K562 (cell line): ENCODE results near the gene TMEM120B. TPM values are rescaled to one million over a fixed set of nuclear protein-coding genes. Genes with fewer than 3 reads are reported as not detected.

Source experiments
- ATAC-seq: fragments of 200-7000 bp; cut with Tn5 transposase; 3 replicates; pipeline ENCODE4 v1.9.1; 2020; ENCODE audit warnings: moderate library complexity
- BruUV-seq: library from RNA; stranded (reverse); fragments of 400-500 nt; replicated peaks from 2 replicates; lab custom pipeline; 2021; lab: Mats Ljungman, UMichigan
- CTCF ChIA-PET: fragments of 300-600 bp; formaldehyde crosslinking; extraction: SDS; loops from one replicate; lab custom pipeline; 2021; ENCODE audit warnings: low intra/inter-chr PET ratio; lab: Yijun Ruan, JAX
- POLR2A ChIA-PET: fragments of 300-600, 350-650 bp; sonication (Branson Sonifier 250); formaldehyde crosslinking; extraction: SDS; loops from one replicate; lab custom pipeline; 2021; ENCODE audit warnings: antibody characterized with exemption, inconsistent platforms; lab: Yijun Ruan, JAX
- DNase-seq, 4 experiments: peaks; one replicate each; pipeline versions ENCODE4 v3.0.0 to v3.0.0-alpha.2; 2011 to 2018; ENCODE audit warnings: low spot score in 3 of 4, mixed read lengths in 3 of 4; ENCODE audit errors: extremely low read depth in 1 of 4
- FAIRE-seq: peaks from 2 replicates; lab custom pipeline; 2011; peaks lifted over from hg19 to GRCh38; lab: Jason Lieb, UNC
- H2AFZ ChIP-seq: 2 replicates; pipeline ENCODE4 v1.6.0; 2011; ENCODE audit warnings: low read depth, low read length, control low read depth, inconsistent platforms
- H3K27ac ChIP-seq: fragments of 200-600 bp; 3 replicates; pipeline ENCODE4 v1.8.0; 2011; ENCODE audit warnings: low read depth, mild to moderate bottlenecking, control low read depth, inconsistent platforms, low read length, moderate library complexity, mixed read lengths; ENCODE audit errors: extremely low read depth
- H3K27me3 ChIP-seq, 2 experiments: fragments of 300-600 bp in 1 of 2; 2 replicates in 1 of 2; 3 replicates in 1 of 2; pipeline versions ENCODE4 v1.6.0 to v1.8.0; 2011; ENCODE audit warnings: inconsistent platforms in 2 of 2, low read length in 2 of 2, mild to moderate bottlenecking in 1 of 2, mixed read lengths in 1 of 2, moderate library complexity in 1 of 2; ENCODE audit not compliant: control insufficient read depth in 2 of 2, insufficient read depth in 2 of 2
- H3K36me3 ChIP-seq: fragments of 300-600 bp; 3 replicates; pipeline ENCODE4 v1.8.0; 2011; ENCODE audit warnings: mild to moderate bottlenecking, low read length, inconsistent platforms; ENCODE audit not compliant: control insufficient read depth, insufficient read depth
- H3K4me1 ChIP-seq, 2 experiments: fragments of 200-600 bp in 1 of 2; replicated peaks in 1 of 2; 2 replicates in 1 of 2; 3 replicates in 1 of 2; pipeline versions ENCODE4 v1.5.1 to v1.8.0; 2011; ENCODE audit warnings: inconsistent platforms in 2 of 2, low read length in 2 of 2, mild to moderate bottlenecking in 1 of 2, mixed read lengths in 1 of 2, moderate library complexity in 1 of 2; ENCODE audit not compliant: control insufficient read depth in 2 of 2, insufficient read depth in 2 of 2
- H3K4me2 ChIP-seq: 2 replicates; pipeline ENCODE4 v1.6.1; 2011; ENCODE audit warnings: low read length, control low read depth, inconsistent platforms, mixed read lengths; ENCODE audit not compliant: insufficient read depth
- H3K4me3 ChIP-seq: fragments of 200-600 bp; sonication (generic), shearing (Covaris generic); 2 replicates; pipeline ENCODE4 v1.5.1; 2016; ENCODE audit warnings: control low read depth, inconsistent platforms
- H3K79me2 ChIP-seq: fragments of 200-600 bp; 3 replicates; pipeline ENCODE4 v1.8.0; 2011; ENCODE audit warnings: low read length, inconsistent platforms; ENCODE audit not compliant: control insufficient read depth, insufficient read depth
- H3K9ac ChIP-seq, 2 experiments: 2 replicates each; pipeline versions ENCODE4 v1.6.0 to v1.6.1; 2011; ENCODE audit warnings: low read depth in 2 of 2, low read length in 2 of 2, control low read depth in 1 of 2, inconsistent platforms in 1 of 2, mild to moderate bottlenecking in 1 of 2, mixed read lengths in 1 of 2; ENCODE audit not compliant: insufficient read depth in 1 of 2
- H3K9me1 ChIP-seq: one replicate; pipeline ENCODE4 v1.6.0; 2011; ENCODE audit warnings: inconsistent platforms, mild to moderate bottlenecking, low read length, moderate library complexity; ENCODE audit not compliant: control insufficient read depth, insufficient read depth
- H3K9me3 ChIP-seq: replicated peaks from 2 replicates; pipeline ENCODE4 v1.5.1; 2011; ENCODE audit warnings: low read depth, low read length, inconsistent platforms; ENCODE audit not compliant: control insufficient read depth, insufficient read depth
- H4K20me1 ChIP-seq: replicated peaks from 2 replicates; pipeline ENCODE4 v1.6.1; 2011; ENCODE audit warnings: low read length, inconsistent platforms, mixed read lengths; ENCODE audit not compliant: control insufficient read depth, insufficient read depth
- CBX8 ChIP-seq: fragments of 200-600 bp; sonication (generic); IDR thresholded peaks from 2 replicates; pipeline ENCODE4 v1.6.1; 2012; ENCODE audit warnings: borderline replicate concordance, mixed run types, low read depth, mild to moderate bottlenecking, moderate library complexity, mixed read lengths, low read length, control low read depth, inconsistent platforms; ENCODE audit not compliant: poor library complexity, severe bottlenecking; ENCODE audit errors: extremely low read depth
- CHD7 ChIP-seq: fragments of 200-600 bp; sonication (generic); IDR thresholded peaks from one replicate; pipeline ENCODE4 v1.6.1; 2012; ENCODE audit warnings: mild to moderate bottlenecking, low read depth, low read length, inconsistent platforms
- E2F6 ChIP-seq, 2 experiments: IDR thresholded peaks; 2 replicates each; pipeline ENCODE4 v1.6.1; 2011; ENCODE audit warnings: borderline replicate concordance in 1 of 2, control low read depth in 1 of 2, low read depth in 1 of 2, low read length in 1 of 2, mild to moderate bottlenecking in 1 of 2, mixed read lengths in 1 of 2, moderate library complexity in 1 of 2; ENCODE audit not compliant: insufficient read depth in 1 of 2, insufficient read length in 1 of 2, poor library complexity in 1 of 2, severe bottlenecking in 1 of 2; ENCODE audit errors: extremely low read depth in 1 of 2
- RFX1 ChIP-seq: fragments of 450-650 bp; IDR thresholded peaks from 2 replicates; pipeline ENCODE4 v1.6.1; 2016; ENCODE audit warnings: mild to moderate bottlenecking, moderate library complexity
- ZNF121 ChIP-seq: sonication (generic); formaldehyde crosslinking; conservative IDR thresholded peaks from 2 replicates; pipeline ENCODE4 v1.8.0; 2022; ENCODE audit warnings: missing genetic modification reagents
- ZNF431 ChIP-seq: sonication (generic); formaldehyde crosslinking; IDR thresholded peaks from 2 replicates; pipeline ENCODE4 v1.8.0; 2022; ENCODE audit warnings: mild to moderate bottlenecking, missing genetic modification reagents
- WGBS: fragments of 100-300 bp; shearing (Covaris generic); methylation state at CpG from one replicate; pipeline ENCODE4 v1.1.6; 2016; ENCODE audit warnings: low coverage, mixed read lengths; ENCODE audit not compliant: insufficient coverage; ENCODE audit errors: missing lambda C conversion rate; 5-methylcytosine and 5-hydroxymethylcytosine counted together
- in situ Hi-C: fragments of 300-500 bp; cut with MboI; formaldehyde crosslinking; loops from 4 replicates; pipeline ENCODE4 v1.15.0; 2018; ENCODE audit warnings: inconsistent platforms, mixed read lengths
- intact Hi-C: fragments of 100-400 bp; cut with micrococcal nuclease; formaldehyde crosslinking; loops from 2 replicates; pipeline ENCODE4 v1.14.2; 2022
- polyA plus RNA-seq, 8 experiments: library from polyadenylated mRNA; depleted of rRNA in 4 of 8; stranded (reverse) in 5 of 8; unstranded in 3 of 8; fragments of >200 nt; fragmentation: Nextera tagmentation in 2 of 8; fragmentation: Illumina TruSeq in 1 of 8; extraction: Ambion mirVana in 2 of 8; extraction: Trizol in 1 of 8; gene quantifications; 2 replicates each; pipeline versions ENCODE4 v1.2.1 to v1.2.3, GENCODE V29; 2011 to 2014; ENCODE audit warnings: inconsistent platforms in 1 of 8, missing spikeins in 1 of 8
- total RNA-seq, 7 experiments: library from RNA; depleted of rRNA in 6 of 7; stranded (reverse); fragments of >200 nt in 6 of 7; fragmentation: Illumina TruSeq in 2 of 7; extraction: Trizol in 2 of 7; gene quantifications; 2 replicates each; pipeline versions ENCODE4 v1.2.1 to v1.2.3, GENCODE V29; 2011 to 2021; ENCODE audit warnings: low replicate concordance in 1 of 7
- TF ChIP-seq, protein P1 (sequence below): fragments of 450-650 bp; formaldehyde crosslinking; IDR thresholded peaks from 2 replicates; pipeline ENCODE4 v1.4.0; 2022; ENCODE audit warnings: missing genetic modification characterization

Gene TMEM120B
- total and polyA plus RNA-seq, 9 of the 15 experiments (the other 6 are each of a cell fraction or from before 2014, with no cell fraction given), result 1.7 to 18.6 (median 7.4) TPM

GRCh38 chr12:121709478-121709961, 3.0 kb upstream of the TMEM120B start:
- H2AFZ ChIP-seq, result no peak overlapping the region
- H3K79me2 ChIP-seq, result peaks cover 17% of the 10 kb centered on the region
- FAIRE-seq, result no peak
- POLR2A ChIA-PET, result interaction anchor here (0.9 kb wide), 1 partner anchor 39 kb away, joined by 5 read pairs; no protein-coding TSS in a partner anchor
- in situ Hi-C loops (no loop called here), intact Hi-C loops (no loop called here)
- no peak overlapping the region for H3K4me2 ChIP-seq
- 0 out of 2 replicates have a peak, but pooled peaks cover 3% of the 10 kb centered on the region for H4K20me1 ChIP-seq
- peaks cover 3% of the 10 kb centered on the region for H3K9me1 ChIP-seq
- no peak overlapping the region for H3K27ac ChIP-seq
- no peak overlapping the region for H3K4me3 ChIP-seq
- WGBS, result 54% methylated on average over 5 of the region's 5 CpGs
- CTCF ChIA-PET, result no interaction called here
- H3K9me3 ChIP-seq, result no peaks in the 10 kb centered on the region
- H3K27me3 ChIP-seq, result no peaks in the 10 kb centered on the region
- no peak overlapping the region for H3K9ac ChIP-seq
- DNase-seq, result no peak
- no TSS peak for BruUV-seq
- H3K36me3 ChIP-seq, result no peaks in the 10 kb centered on the region
- peaks cover 13 to 31% of the 10 kb centered on the region in 2 experiments; a peak in 3 of 5 replicates for H3K4me1 ChIP-seq
- no peak for ATAC-seq
- TF ChIP-seq ZNF431 (CRISPR knock-in tag) (no peak), CBX8 (no peak), E2F6 (IDR thresholded peaks at IDR 0.05; ENCODE audit: borderline replicate concordance in 1 of 2, extremely low read depth in 1 of 2, insufficient read depth in 1 of 2, insufficient read length in 1 of 2, low read depth in 1 of 2, low read length in 1 of 2, poor library complexity in 1 of 2, severe bottlenecking in 1 of 2) (peak in 1 of 2 experiments; percentile 33), RFX1 (peak; percentile 48; the same call in 1 of the 2 replicates), CHD7 (no peak), ZNF121 (CRISPR knock-in tag) (peak; percentile 91)
- TF ChIP-seq, protein P1, sequence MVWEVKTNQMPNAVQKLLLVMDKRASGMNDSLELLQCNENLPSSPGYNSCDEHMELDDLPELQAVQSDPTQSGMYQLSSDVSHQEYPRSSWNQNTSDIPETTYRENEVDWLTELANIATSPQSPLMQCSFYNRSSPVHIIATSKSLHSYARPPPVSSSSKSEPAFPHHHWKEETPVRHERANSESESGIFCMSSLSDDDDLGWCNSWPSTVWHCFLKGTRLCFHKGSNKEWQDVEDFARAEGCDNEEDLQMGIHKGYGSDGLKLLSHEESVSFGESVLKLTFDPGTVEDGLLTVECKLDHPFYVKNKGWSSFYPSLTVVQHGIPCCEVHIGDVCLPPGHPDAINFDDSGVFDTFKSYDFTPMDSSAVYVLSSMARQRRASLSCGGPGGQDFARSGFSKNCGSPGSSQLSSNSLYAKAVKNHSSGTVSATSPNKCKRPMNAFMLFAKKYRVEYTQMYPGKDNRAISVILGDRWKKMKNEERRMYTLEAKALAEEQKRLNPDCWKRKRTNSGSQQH (CRISPR knock-in tag), result no peak
